SJCRH30 (cell line): ENCODE data around the gene CETP. TPM values are rescaled to one million over a fixed set of nuclear protein-coding genes. Genes with fewer than 3 reads are reported as not detected.
"Not testable (repeated sequence)": the region's sequence is repeated elsewhere in the genome, so short reads cannot be mapped to it uniquely, and the experiment has no call there.

Experiments
- DNase-seq, 2 experiments: peaks; one replicate each; pipeline ENCODE4 v3.0.0-alpha.2; 2015 to 2020
- H3K27ac ChIP-seq: fragments of 250-450 bp; sonication (Bioruptor Pico); 2 replicates; pipeline ENCODE4 v1.5.1; 2020; ENCODE audit warnings: mild to moderate bottlenecking, moderate library complexity
- H3K27me3 ChIP-seq: fragments of 250-450 bp; sonication (Bioruptor Pico); 2 replicates; pipeline ENCODE4 v1.5.1; 2020; ENCODE audit warnings: mild to moderate bottlenecking, moderate library complexity
- H3K36me3 ChIP-seq: fragments of 250-450 bp; sonication (Bioruptor Pico); 2 replicates; pipeline ENCODE4 v1.5.1; 2020; ENCODE audit warnings: mild to moderate bottlenecking, moderate library complexity
- H3K4me1 ChIP-seq: fragments of 250-450 bp; sonication (Bioruptor Pico); 2 replicates; pipeline ENCODE4 v1.5.1; 2020; ENCODE audit warnings: mild to moderate bottlenecking, moderate library complexity
- H3K4me3 ChIP-seq: fragments of 250-450 bp; sonication (Bioruptor Pico); 2 replicates; pipeline ENCODE4 v1.5.1; 2020; ENCODE audit warnings: mild to moderate bottlenecking, moderate library complexity
- H3K9me3 ChIP-seq: fragments of 250-450 bp; sonication (Bioruptor Pico); replicated peaks from 2 replicates; pipeline ENCODE4 v1.5.1; 2020; ENCODE audit warnings: mild to moderate bottlenecking, moderate library complexity
- total RNA-seq: library from RNA; depleted of rRNA; stranded (reverse); fragments of >200 nt; shearing (Covaris generic); gene quantifications from 2 replicates; pipeline ENCODE4 v1.2.3, GENCODE V29; 2014

Gene CETP
- total RNA-seq, 1 experiment from 2014 or later = 0.14 TPM

DNA sequence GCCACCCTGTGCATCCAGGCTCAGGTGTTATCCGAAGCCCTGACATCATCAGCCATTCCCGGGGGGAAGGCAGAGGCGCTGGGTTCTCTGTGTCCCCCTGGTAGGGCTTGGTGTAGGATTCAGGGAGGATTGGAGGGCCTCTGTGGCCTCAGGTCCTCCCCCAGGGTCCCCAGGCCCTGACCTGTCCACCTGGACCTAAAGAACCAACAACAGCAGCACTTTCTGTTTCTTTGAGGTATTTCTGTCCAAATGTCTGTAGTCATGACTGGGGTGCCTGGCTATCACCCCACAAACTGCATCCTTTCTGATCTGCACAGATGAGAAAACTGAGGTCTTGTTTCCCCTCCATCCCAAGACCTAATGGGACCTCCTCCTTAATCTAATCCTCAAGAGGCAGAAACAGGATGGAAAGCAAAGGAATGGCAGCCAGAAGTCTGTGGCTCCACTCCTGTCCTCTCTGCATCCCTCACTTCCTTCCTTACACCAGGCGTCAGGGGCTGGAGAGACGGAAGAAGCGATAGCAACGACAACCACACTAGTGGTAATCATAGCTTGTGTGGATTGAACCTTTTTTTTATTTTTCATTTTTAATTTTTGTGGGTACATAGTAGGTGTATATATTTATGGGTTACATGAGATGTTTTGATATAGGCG is 39.4 kb downstream of the CETP start:
- DNase-seq = no peak
- no peak overlapping the region for H3K4me3 ChIP-seq
- no peak overlapping the region for H3K27ac ChIP-seq
- peaks cover 4% of the 10 kb centered on the region; the same call in 1 of the 2 replicates for H3K4me1 ChIP-seq
- no peaks in the 10 kb centered on the region for H3K36me3 ChIP-seq
- 0 out of 2 replicates have a peak, but pooled peaks cover 5% of the 10 kb centered on the region for H3K27me3 ChIP-seq
- H3K9me3 ChIP-seq = no peaks in the 10 kb centered on the region

DNA sequence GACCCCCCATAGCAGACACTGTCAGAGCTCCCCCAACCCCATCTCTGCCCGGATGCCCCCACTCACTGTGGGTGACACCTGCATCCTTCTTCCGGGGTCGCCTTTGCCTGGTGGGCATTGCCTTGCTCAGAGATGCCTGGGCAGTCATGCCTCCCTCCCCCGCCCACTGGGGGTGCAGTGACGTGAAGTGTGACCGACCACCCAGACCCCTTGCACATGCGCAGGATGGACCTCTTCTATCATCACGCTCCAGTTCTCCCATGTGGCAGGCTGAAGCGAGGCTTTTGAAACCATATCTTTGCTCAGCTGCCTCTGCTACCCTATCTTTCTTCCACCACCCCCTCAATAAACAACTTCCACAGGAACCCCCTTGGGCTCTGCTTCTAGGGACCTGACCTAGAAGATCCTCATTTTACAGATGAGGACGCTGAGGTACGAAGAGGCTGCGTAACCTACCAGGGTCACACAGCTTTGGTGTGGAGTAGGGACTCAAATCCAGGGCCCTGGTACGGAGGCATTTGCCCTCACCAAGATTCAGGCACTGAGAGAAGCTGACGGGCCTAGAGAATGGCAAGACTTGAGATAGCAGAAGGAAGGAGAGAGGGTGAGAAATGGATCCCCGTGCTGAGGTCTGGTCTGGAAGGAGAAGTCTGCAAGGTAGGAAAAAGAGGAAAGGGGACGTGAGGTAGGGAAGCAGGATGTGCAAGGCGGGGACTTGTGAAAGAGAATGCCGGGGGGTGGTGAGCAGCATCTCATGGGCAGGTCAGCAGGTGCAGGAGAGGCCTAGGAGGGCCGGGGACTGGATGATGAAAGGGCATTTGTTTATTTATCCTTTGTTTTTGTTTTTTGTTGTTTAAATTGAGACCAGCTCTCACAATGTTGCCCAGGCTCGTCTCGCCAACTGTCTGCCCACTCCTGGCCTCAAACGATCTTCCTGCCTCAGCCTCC is 42.0 kb downstream of the CETP start:
- H3K4me3 ChIP-seq = no peak overlapping the region
- no peak overlapping the region for H3K27ac ChIP-seq
- no peaks in the 10 kb centered on the region for H3K9me3 ChIP-seq
- peaks cover 4% of the 10 kb centered on the region; the same call in 1 of the 2 replicates for H3K4me1 ChIP-seq
- H3K36me3 ChIP-seq = no peaks in the 10 kb centered on the region
- H3K27me3 ChIP-seq = 0 out of 2 replicates have a peak, but pooled peaks cover 5% of the 10 kb centered on the region
- no peak for DNase-seq

- no peak overlapping the region for H3K27ac ChIP-seq
Measured at GRCh38 chr16:57004387-57005250, 42.9 kb downstream of the CETP start.

DNA sequence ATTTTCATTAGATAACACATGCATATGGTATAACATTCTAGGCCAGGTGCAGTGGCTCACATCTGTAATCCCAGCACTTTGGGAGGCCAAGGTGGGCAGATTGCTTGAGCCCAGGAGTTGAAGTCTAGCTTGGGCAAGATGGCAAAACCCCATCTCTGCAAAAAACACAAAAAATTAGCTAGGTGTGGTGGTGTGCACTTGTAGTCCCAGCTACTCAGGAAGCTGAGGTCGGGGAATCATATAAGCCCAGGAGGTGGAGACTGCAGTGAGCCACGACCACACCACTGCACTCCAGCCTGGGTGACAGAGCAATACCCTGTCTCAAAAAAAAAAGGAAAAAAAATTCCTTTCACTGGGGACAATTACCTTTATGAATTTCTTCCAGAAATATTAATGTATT is 43.8 kb downstream of the CETP start:
- not testable (repeated sequence) for DNase-seq, H3K36me3 ChIP-seq

More at GRCh38 chr16:57004387-57005250, 42.9 kb downstream of the CETP start:
- H3K27me3 ChIP-seq = 0 out of 2 replicates have a peak, but pooled peaks cover 5% of the 10 kb centered on the region
- H3K4me1 ChIP-seq = peaks cover 4% of the 10 kb centered on the region; the same call in 1 of the 2 replicates
- H3K4me3 ChIP-seq = no peak overlapping the region
- DNase-seq = peak in 1 of 2 experiments; percentile 51
- H3K9me3 ChIP-seq = no peaks in the 10 kb centered on the region
- no peaks in the 10 kb centered on the region for H3K36me3 ChIP-seq

DNA sequence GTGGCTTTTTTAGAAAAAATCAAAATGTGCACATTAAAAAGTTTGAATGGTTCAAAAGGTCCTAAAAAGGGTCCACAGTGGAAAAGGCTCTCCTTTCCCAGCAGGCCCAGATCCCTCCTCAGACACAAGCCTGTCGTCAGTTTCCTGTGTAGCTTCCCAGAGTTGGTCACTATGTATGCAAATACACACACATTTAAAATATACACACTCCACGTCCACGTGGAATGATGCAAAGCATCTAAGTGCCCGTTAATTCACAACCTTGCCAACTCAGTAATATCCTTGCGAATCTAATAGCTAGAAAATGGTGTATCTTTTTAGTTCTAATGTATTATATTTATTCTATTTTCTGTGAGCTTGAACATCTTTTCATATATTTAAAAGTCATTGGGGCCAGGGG is 45.3 kb downstream of the CETP start:
- Histone ChIP-seq H3K27ac (no peak overlapping the region), H3K27me3 (0 out of 2 replicates have a peak, but pooled peaks cover 5% of the 10 kb centered on the region), H3K4me3 (no peak overlapping the region), H3K4me1 (peaks cover 4% of the 10 kb centered on the region; the same call in 1 of the 2 replicates), H3K9me3 (no peaks in the 10 kb centered on the region), H3K36me3 (no peaks in the 10 kb centered on the region)
- no peak for DNase-seq

More for the DNA sequence above, 43.8 kb downstream of the CETP start:
- H3K27ac ChIP-seq, H3K27me3 ChIP-seq, H3K9me3 ChIP-seq, H3K4me1 ChIP-seq, H3K4me3 ChIP-seq: not testable (repeated sequence)

GRCh38 chr16:57007530-57007929 is 45.8 kb downstream of the CETP start:
- 0 out of 2 replicates have a peak, but pooled peaks cover 5% of the 10 kb centered on the region for H3K27me3 ChIP-seq
- no peak overlapping the region for H3K27ac ChIP-seq
- no peaks in the 10 kb centered on the region for H3K9me3 ChIP-seq
- no peaks in the 10 kb centered on the region for H3K36me3 ChIP-seq
- no peak for DNase-seq
- peaks cover 4% of the 10 kb centered on the region; the same call in 1 of the 2 replicates for H3K4me1 ChIP-seq
- no peak overlapping the region for H3K4me3 ChIP-seq

- DNase-seq = no peak
- no peak overlapping the region for H3K4me3 ChIP-seq
- no peak overlapping the region for H3K27ac ChIP-seq
- no peaks in the 10 kb centered on the region for H3K9me3 ChIP-seq
- 0 out of 2 replicates have a peak, but pooled peaks cover 5% of the 10 kb centered on the region for H3K27me3 ChIP-seq
- H3K4me1 ChIP-seq = peaks cover 4% of the 10 kb centered on the region; the same call in 1 of the 2 replicates
- no peaks in the 10 kb centered on the region for H3K36me3 ChIP-seq
Measured at GRCh38 chr16:57008440-57008839, 46.7 kb downstream of the CETP start.

DNA sequence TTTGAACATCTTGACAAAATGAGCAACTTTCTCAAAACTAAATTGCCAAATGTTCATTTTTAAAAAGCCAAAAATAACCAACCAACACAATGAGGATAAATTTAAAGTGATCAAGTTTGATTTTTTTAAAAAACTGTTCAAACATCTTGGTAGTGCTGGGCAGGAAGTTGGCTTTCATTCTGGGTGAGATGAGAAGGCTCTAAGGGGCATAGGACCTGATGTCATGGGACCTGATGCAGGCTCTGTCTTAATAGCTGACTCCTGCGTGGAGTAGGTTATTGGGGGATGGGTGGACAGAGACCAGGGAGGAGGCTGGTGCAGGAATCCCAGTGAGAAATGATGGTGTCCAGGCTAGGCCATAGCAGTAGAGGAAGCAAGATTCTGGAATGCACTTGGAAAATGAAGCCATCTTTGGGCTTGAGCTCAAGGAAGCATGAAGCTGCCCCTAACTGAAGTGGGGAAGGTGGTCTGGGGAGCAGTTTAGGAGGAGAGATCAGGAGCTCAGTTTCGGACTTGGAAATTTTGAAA is 48.0 kb downstream of the CETP start:
- Histone ChIP-seq H3K27me3 (no peaks in the 10 kb centered on the region), H3K36me3 (no peaks in the 10 kb centered on the region), H3K27ac (no peak overlapping the region), H3K4me3 (no peak overlapping the region), H3K9me3 (no peaks in the 10 kb centered on the region), H3K4me1 (no peaks in the 10 kb centered on the region)
- no peak for DNase-seq

- no peak overlapping the region for H3K27ac ChIP-seq
- H3K9me3 ChIP-seq = no peaks in the 10 kb centered on the region
- no peaks in the 10 kb centered on the region for H3K36me3 ChIP-seq
- no peak for DNase-seq
- no peaks in the 10 kb centered on the region for H3K4me1 ChIP-seq
- no peaks in the 10 kb centered on the region for H3K27me3 ChIP-seq
- no peak overlapping the region for H3K4me3 ChIP-seq
Measured at GRCh38 chr16:57012353-57012752, 50.6 kb downstream of the CETP start.

DNA sequence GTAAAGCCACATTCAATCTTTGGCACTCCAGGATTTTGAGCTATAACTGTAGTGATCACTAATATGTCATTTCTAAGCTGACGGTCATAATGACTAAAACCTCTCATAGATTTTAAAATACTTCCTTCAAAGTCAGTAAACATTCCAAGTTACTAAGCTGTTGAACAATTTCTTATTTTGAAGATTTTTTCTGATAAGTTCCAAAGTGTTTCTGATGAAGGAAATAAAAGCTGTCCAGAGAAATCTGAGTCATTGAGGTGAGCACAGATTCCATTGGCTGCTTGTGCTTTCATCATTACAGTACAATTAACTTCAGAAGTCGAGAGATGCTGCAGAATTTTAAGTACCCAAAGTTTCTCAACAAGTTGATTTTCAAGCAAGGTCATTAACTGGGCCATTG is 51.5 kb downstream of the CETP start:
- no peak overlapping the region for H3K27ac ChIP-seq
- DNase-seq = no peak

GRCh38 chr16:57013902-57014301 is 52.2 kb downstream of the CETP start:
- Histone ChIP-seq H3K9me3 (no peaks in the 10 kb centered on the region), H3K27me3 (no peaks in the 10 kb centered on the region), H3K36me3 (no peaks in the 10 kb centered on the region), H3K27ac (no peak overlapping the region), H3K4me3 (no peak overlapping the region), H3K4me1 (no peaks in the 10 kb centered on the region)
- DNase-seq = no peak

More for the DNA sequence above, 51.5 kb downstream of the CETP start:
- H3K4me3 ChIP-seq = no peak overlapping the region
- H3K27me3 ChIP-seq = no peaks in the 10 kb centered on the region
- no peaks in the 10 kb centered on the region for H3K4me1 ChIP-seq
- H3K9me3 ChIP-seq = no peaks in the 10 kb centered on the region
- H3K36me3 ChIP-seq = no peaks in the 10 kb centered on the region

- no peaks in the 10 kb centered on the region for H3K9me3 ChIP-seq
- no peaks in the 10 kb centered on the region for H3K4me1 ChIP-seq
- H3K4me3 ChIP-seq = no peak overlapping the region
- H3K36me3 ChIP-seq = no peaks in the 10 kb centered on the region
- no peaks in the 10 kb centered on the region for H3K27me3 ChIP-seq
- no peak for DNase-seq
- no peak overlapping the region for H3K27ac ChIP-seq
Measured at GRCh38 chr16:57016301-57016700, 54.6 kb downstream of the CETP start.

DNA sequence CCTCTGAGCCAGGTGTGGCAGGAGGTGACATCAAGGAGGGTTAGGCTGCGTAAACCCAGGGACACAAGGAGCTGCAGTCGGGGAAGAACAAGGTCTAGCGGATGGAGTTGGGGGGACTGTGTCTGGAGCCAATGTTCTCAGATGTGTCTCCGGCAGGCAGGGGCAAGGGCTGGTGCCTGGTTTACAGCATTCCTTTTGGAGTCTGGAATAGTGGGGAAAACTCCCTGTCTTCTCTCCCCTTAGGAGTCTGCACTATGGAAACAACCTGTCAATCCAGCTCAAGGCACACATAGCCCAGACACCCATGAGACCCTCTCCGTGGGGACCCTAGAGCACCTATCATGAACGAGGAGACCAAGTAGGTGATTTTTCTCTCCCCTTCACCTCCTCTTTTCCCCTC is 55.1 kb downstream of the CETP start:
- Histone ChIP-seq H3K9me3 (no peaks in the 10 kb centered on the region), H3K36me3 (no peaks in the 10 kb centered on the region), H3K27me3 (no peaks in the 10 kb centered on the region), H3K4me3 (no peak overlapping the region), H3K4me1 (no peaks in the 10 kb centered on the region), H3K27ac (no peak overlapping the region)
- DNase-seq = no peak

DNA sequence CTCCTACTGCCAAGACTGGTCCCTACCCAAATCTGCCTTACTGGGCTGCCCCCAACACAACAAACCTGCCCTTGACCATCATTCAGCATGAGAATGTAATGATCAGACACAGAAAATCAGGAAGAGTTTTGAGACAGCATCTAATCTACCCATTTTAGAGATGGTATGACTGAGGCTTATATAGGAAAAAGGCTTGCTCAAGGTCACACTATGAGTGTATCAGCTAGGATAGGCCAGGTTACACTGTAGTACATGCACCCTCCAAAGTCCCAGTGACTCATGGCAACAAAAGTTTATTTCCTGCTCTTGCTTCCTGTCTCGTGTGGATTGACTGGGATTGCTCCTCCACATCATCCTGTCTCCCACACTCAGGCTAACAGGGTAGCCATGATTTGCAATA is 55.5 kb downstream of the CETP start:
- DNase-seq = no peak
- Histone ChIP-seq H3K27me3 (no peaks in the 10 kb centered on the region), H3K4me1 (no peaks in the 10 kb centered on the region), H3K4me3 (no peak overlapping the region), H3K36me3 (no peaks in the 10 kb centered on the region), H3K27ac (no peak overlapping the region), H3K9me3 (no peaks in the 10 kb centered on the region)
